Stromal cell of bone marrow (primary cell): ENCODE data around the gene SNX25.
A peak's percentile ranks its signal among the peaks of the same experiment; 100 is the strongest.

ENCODE experiments used
- DNase-seq: peaks from one replicate; pipeline ENCODE4 v3.0.0-alpha.2; 2012; ENCODE audit warnings: low read depth

SNX25 gene

DNA sequence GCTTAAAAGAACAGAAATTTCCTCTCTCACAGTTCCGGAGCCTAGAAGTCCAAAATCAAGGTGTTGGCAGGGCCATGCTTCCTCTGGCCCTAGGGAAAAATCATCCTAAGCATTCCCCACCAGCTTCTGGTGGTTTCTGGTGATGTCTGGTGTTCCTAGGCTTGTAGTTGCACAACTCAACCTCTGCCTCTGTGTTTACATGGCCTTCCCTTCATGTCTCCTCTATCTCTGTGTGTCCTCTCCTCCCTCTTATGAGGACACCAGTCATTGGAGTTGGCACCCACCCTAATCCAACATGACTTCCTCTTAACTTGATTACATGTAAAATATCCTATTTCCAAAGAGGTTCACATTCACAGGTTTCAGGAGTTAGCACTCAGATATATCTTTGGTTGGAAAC is 170.9 kb downstream of the SNX25 start:
- DNase-seq, result no peak

DNA sequence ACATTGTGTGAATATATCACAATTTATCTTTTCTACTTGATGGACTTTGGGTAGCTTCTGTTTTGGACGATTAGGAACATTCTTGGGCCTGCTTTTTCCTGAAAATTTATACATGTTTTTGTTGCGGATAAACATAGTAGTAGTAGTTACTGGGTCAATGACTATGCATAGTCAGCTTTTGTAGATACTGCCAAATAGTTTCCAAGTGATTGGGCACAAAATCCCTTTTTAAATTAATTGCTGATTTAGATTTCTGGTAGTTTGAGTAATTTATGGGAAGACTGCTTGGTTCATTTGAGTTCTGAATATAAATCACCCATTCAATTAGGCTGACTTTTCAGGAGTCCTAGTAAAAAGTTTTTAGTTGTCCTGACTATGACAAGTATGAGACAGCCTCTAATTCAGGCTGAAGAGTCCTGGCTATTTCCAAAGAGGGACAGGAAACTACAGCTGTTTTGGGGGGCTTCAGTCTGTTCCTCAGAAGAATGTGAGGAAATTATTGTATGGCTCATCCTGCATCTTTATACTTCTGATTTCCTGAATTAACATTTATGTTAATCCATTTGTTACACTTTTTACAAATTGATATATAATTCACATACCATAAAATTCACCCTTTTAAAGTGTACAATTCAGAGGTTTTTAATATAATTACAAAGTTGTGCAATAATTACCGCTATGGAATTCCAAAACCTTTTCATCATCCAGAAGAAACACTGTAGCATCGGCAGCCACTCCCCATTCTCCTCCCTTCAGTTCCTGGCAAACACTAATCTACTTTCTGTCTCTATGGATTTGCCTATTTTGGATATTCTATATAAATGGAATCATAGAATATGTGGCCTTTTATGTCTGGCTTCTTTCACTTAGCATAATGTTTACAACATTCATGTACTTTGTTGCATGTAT is 172.1 kb downstream of the SNX25 start:
- DNase-seq, result no peak

DNA sequence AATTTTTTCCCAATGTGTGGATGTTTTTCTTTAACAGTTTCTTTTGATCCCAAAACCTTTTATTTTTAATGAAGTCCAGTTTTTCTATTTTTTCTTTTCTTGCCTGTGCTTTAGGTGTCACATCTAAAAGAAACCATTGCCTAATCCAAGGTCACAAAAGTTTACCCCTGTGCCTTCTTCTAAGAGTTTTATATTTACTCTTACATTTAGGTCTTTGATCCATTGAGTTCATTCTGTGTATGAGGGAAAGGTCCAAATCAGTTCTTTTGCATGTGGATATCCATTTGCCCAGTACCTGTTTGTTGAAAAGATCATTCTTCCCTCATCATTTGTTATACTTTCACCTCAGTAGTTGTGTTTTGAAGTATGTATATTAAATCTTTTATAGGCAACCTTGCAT is 173.4 kb downstream of the SNX25 start:
- no peak for DNase-seq

DNA sequence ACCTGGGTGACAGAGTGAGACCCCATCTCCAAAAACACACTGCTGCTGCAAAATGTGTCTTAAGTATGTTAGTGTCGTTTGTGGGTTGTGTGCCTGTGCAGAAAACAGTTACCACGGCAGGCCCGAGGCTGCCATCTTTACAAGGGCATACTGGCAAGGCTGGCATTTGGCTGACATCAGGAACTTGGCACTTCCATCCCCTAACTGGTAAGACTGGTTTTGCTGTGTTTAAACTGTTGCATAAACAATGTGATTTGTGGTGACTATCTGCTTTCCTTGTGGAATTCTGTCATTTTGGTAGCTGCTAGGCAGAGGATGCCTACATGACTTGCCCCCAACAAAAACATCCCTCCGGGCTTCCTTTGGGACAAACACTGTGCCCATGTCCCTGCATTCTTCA is 174.1 kb downstream of the SNX25 start:
- DNase-seq, result no peak

DNA sequence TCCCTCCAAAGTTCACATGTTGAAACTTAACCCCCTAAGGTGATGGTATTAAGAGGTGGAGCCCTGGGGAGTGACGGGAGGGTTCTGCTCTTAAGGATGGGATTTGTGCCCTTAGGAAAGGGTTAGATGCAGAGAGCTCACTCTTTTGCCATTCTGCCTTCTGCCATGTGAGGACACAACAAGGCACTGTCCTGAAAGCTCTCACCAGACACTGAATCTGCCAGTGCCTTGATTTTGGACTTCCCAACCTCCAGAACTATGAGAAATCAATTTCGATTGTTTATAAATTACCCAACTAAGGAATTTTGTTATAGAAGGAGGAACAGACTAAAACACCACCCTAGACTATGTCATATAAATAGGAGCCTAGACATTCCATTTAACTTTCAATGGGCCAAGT is 174.7 kb downstream of the SNX25 start:
- DNase-seq, result no peak

DNA sequence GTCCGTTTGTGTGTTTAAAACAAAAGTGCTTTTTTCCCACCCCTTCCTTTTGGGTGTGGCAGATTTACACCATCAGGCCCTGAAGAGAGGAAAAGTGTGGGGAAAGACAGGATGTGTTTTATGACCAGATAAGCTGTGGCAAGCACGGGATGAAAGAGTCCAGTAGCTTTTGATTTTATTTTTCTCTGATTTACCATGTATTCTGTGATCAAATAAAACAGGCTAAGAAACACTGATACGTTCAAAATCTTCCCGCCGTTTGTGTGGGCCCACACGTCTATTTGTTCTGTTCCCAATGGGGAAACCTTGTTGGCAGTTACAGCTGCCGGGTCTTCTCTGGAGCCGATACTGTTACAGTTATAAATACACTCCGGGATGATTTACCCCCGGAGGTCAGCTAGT is 175.5 kb downstream of the SNX25 start:
- DNase-seq, result no peak

DNA sequence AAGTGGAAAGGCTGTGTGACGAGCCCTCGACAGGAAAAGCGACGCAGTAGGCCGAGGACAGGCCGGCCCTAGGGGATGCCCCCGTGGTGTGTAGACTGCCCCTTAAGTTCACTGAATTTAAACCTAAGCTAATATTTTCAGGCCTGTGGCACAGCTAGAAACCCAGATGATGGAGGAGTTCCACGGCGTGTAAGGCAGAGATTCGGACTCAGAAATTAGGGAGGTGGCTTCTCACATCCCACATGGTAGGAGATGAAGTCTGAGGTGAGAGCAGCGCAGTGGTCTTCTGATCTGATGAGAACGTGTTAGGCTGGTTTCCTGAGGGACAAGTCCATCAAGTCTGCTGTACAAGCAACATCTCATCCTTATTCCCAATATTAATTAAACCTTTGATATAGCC is 178.6 kb downstream of the SNX25 start:
- DNase-seq, result no peak

DNA sequence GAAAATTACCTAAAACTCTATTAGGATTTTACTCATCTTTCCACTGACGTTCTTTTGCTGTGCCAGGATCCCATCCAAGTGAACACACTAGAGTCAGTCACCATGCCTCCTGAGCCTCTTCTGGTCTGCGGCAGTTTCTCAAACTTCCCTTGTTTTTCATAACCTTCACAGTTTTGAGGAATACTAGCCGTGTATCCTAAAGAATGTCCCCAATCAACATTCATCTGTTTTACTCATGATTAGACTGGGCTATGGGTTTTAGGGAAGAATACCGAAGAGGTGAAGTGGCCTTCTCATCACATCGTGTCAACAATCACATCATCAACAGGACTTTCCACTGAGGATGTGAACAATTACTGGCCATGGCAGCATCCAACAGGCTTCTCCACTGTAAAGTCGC is 181.5 kb downstream of the SNX25 start:
- DNase-seq, result no peak

DNA sequence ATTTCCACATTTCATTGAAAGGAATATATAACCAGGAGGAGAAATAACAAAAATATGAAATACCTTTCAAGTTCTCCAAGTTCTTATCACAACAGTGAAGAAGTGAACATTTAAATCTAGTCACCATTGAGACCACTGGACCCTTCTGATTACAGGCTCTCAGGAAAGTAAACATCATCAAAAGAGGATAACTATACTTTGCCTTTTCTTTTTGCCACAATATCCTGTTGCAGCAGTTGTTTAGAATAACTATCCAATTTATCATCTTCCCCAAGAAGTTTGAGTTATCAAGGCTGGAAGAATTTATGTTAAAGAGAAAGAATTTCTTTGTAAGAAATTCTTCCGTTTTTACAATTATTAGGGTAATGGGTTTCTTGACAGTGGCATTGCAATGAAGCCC is 182.8 kb downstream of the SNX25 start:
- DNase-seq, result no peak

DNA sequence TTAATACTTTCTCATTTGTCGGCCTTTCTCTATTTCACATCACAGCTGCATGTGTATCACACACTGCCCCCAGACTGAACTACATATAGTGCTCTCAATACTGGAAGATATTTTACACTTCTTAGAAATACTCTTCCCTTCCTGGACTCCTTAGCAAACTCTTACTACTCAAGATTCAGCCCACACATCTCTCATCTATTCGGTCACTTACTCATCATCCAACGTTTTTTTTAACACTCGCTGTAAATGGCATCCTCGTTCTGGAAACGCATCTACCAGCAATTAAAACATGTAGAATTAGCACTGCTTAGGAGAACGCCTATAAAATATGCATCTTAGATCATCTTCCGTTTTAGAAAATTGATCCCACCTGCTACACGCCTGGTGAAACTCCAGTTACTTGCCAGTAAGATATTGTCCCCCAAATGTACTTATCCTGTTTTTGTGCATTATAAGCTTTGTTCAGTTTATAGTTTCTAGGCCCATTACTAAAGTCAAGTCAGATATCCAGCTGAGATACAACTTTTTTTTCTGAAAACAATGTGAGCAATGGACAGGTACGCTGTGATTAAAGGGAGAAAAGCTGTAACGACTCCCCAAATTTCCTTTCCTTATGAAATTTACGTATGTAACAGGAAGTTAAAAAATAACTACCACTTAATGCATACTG is 185.3 kb downstream of the SNX25 start:
- DNase-seq, result no peak

DNA sequence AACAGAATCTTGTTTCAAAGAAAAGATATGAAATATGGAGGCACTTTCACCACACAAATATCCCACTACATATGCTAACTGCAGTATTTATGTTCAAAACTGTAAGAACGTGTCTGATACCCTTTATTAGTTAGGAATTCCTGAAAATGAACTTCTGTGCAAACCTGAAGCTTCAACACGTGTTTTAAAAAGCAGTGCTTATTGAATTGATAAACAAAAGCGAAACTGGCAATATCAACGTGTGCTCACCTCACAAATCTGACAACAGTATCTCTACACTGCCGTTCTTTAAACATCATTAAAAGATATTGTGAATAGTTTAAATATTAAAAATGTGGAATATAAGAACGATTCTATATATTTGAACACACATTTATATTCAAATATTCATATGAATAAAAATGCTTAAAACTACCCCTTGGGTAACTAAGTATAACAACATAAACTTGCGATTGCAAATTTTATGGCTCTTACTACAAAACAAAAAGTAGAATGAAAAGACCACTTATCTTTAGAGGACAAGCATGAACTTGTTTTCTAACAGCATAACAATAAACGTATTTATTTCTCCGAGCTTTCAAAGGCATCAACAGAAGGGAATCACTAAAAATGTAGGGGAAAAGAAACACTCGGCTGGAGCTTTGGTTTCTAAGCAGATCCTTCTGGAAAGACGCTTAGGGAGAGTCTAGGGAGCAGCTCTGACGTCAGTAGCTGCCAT is 186.0 kb downstream of the SNX25 start, which contains the start of gene LRP2BP:
Gene LRP2BP (minus strand): TSS at position 687 of the 718 bp plus-strand sequence. CDS start 17,738 bp downstream, outside the sequence.
- peak; percentile 90 for DNase-seq

DNA sequence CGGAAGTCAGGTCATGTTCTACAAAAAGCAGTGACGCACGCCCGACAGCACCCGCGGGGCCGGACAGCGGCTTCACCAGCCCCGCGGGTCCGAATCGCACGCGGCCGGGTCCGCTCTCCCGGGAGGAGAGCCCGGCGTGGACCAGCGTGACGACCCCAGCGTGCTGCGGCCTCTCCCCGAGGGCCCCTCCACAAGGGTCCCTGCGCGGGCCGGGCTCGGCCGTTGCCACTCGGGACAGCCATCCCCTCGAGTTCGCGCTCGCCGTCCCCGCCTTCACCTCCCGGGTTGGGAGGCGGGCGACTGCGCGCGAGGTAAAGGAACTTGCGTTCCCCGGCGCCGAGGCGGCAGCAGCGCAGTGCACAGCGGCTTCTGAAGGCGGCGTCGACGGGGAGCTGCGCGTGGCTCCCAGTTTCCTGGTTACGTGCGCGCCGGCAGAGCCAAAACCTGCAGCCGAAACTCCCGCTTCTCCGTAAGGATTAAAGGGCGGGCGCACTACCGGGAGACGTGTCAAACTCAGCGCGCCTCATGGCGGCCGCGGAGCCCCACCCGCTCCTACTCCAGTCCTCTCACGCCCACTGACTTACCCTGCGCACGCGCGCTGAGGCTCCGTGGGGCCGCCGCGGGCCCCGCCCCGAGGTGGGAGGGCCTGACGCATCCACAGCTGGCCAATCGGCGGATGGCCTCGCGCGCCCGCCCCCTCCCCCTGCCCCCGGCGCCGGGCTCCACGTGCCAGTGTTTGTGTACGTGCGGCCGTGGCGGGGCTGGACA is 186.7 kb downstream of the SNX25 start:
- peak; percentile 94 for DNase-seq

DNA sequence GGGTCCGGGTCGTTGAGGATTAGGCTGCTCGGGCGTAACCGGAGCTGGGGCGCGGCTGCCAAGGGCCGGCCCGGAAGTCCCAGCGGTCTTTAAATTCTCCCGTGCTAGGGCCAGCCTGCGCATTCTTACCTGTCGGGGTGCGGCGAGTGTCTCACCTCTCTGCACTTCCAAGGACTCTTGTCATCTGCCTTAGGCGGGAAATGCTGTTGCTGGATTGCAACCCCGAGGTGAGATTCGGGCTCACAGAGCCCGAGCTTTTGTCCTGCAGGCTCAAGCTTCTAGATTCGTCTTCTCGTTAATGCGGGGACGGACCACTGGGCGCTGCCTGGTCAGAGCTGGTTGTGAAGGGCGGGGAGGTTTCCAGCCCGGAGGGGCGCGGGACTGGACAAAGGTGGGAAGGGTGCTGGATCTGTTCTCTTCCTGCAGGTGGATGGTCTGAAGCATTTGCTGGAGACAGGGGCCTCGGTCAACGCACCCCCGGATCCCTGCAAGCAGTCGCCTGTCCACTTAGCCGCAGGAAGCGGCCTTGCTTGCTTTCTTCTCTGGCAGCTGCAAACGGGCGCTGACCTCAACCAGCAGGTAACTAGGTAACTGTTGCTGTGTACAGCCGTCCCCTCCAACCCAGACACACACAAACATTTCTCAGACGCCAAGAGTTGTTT is 187.5 kb downstream of the SNX25 start, which contains the start of gene ANKRD37:
Gene ANKRD37 (plus strand): TSS at position 118 of the 662 bp plus-strand sequence. CDS start 83 bp downstream, at position 201.
- DNase-seq, result no peak

DNA sequence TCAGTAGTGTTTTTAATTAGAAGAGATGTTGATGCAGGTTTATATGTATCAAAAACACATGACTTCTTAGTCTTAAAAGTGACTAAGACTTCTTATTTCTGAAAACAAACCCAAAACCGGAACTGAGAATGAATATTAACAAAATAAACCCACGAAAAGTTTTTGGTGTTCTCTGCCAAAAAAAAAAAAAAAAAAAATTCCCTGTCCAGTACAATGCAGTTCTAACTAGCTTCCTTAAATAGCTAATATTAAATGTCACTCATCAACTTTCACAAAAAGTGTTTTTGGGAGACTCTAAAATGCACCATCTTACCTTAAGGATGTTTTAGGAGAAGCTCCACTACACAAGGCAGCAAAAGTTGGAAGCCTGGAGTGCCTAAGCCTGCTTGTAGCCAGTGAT is 189.2 kb downstream of the SNX25 start:
- DNase-seq, result no peak

DNA sequence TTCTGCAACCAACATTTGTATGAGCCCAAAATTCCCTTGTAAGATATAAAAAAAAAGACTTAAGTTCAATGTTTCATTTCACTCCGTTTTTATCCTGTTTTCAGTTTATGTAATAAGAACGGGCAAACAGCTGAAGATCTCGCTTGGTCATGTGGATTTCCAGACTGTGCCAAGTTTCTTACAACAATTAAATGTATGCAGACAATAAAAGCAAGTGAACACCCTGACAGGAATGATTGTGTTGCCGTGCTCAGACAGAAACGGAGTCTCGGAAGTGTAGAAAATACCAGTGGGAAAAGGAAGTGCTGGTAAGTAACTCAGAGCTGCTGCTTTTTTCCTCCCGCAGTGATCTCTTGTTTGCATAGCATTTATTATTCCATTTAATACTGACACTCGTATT is 190.1 kb downstream of the SNX25 start:
- DNase-seq, result no peak

DNA sequence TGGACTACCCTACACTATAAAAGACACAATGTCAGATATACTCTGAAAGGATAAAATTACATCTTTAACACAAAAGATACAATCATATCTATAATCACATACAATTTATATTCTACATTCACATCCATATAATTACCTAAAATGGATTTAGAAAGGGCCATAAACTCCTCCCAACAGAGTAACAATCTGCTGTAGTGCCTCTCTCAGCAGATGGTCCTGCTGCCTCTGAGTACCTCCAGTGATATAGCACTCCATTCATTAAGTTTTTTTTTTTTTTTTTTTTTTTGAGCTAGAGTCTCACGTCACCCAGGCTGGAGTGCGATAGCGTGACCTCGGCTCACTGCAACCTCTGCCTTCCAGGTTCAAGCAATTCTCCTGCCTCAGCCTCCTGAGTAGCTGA is 194.6 kb downstream of the SNX25 start:
- DNase-seq, result no peak

DNA sequence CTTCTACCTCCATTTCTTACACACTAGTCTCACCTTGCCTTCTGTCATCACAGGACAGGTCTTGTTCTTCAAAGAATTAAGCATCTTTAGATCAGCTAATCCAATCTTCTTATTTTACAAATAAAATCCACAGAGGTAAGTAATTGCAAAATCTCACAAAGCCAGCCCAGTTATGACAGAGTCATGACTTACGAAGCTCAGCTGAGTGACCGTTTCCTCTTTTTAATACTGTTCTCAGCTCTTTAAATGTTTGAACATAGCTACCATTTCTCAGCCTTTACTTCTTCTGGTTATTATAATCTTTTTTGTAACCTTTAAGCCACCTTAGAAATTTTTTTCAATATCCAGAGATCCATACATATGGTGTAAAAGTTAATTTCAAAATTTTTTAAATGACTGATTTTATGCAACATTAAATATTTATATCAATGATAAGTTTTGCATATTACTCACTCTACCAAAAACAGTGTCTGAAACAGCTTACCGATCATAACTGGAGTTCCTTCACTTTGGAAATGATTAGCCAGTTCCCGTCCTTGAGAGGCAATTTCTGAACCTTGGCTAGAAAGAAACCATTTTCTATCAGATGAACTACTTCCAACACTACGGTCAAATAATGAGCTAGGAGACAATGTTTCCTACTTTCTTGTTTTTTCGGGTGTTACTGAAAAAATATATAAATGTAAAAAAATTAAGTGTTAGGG is 196.1 kb downstream of the SNX25 start:
- DNase-seq, result no peak

DNA sequence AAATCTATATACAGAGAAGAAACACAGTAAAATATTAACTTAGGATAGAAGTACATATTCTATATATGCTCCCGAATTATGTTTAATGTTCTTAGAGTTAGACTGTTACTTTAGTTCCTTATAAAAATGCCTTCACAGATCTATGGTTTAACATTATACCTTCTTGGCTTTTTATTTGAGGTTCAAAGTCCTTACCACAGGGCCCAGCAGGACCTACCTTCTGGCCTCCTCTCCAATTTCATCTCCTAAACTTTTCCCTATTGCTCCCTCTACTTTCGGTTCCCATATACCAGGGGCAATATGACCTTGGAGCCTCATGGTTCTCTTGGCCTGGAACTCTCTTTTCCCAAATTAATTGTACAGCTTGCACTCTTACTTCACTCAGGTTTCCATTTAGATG is 199.0 kb downstream of the SNX25 start:
- no peak for DNase-seq

DNA sequence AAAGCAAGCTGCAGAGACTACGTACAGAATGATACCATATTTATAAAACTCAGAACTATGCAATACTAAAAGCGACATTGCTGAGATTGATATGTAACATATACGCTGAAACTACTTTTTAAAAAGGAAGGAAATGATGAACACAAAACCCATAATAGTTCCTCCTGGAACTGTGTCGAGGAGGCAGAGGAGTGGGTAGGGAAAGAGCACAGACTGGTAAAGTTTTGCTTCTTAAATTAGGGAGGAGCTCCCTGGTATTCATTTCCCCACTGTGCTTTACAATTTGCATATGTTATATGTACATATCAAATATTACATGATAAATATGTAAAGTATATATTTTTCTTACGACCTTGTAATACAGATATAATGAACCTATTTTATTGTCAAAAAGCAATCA is 202.5 kb downstream of the SNX25 start:
- DNase-seq, result no peak

DNA sequence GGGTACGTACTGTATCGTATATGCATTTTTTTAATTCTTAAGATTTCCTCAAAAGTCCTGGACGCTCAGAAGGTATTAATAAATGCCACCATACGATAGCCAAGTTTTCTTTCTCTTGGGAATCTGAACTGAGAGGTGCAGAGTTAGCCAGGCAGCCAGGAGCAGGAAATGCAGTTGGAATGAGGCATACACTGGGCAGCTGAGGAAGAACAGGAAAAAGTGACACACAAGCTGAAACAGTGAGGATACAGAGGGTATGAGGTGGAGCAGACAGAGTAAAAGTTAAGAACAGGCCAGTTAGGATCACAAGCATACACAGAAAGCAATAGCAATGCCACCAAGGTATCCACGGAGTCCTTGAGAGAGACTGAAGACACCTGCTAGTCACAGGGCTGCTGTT is 203.0 kb downstream of the SNX25 start:
- DNase-seq, result no peak
